Activated CD8-positive, alpha-beta T cell treated with anti-CD3 and anti-CD28 coated beads for 36 hours (primary cell): ENCODE measurements around the gene IRX6. TPM values are rescaled to one million over a fixed set of nuclear protein-coding genes. Genes with fewer than 3 reads are reported as not detected.

ENCODE experiments used
- ATAC-seq: fragments of 200-7000 bp; cut with Tn5 transposase; one replicate; pipeline ENCODE4 v1.10.0; 2021; ENCODE audit warnings: mild to moderate bottlenecking, moderate library complexity
- CTCF ChIA-PET: fragments of 350-600 bp; sonication (Branson Sonifier 250); formaldehyde crosslinking; loops from one replicate; lab custom pipeline; 2021; ENCODE audit warnings: antibody characterized with exemption; lab: Charles Lee
- POLR2A ChIA-PET: fragments of 350-600 bp; sonication (Branson Sonifier 250); formaldehyde crosslinking; loops from one replicate; lab custom pipeline; 2021; ENCODE audit warnings: antibody characterized with exemption; lab: Charles Lee
- DNase-seq: peaks from one replicate; pipeline ENCODE4 v3.0.0-alpha.2; 2020
- H3K27ac Mint-ChIP-seq: one replicate; pipeline ENCODE4 v1.8.0; 2021; ENCODE audit warnings: mild to moderate bottlenecking, mixed read lengths
- H3K27me3 Mint-ChIP-seq: one replicate; pipeline ENCODE4 v1.8.0; 2021; ENCODE audit warnings: mixed read lengths
- H3K36me3 Mint-ChIP-seq: one replicate; pipeline ENCODE4 v1.8.0; 2021; ENCODE audit warnings: low read depth, mixed read lengths
- H3K4me1 Mint-ChIP-seq: one replicate; pipeline ENCODE4 v1.8.0; 2021; ENCODE audit warnings: low read depth, mixed read lengths
- H3K4me3 Mint-ChIP-seq: one replicate; pipeline ENCODE4 v1.8.0; 2021; ENCODE audit warnings: mild to moderate bottlenecking, moderate library complexity, mixed read lengths
- H3K9me3 Mint-ChIP-seq: one replicate; pipeline ENCODE4 v1.8.0; 2021; ENCODE audit warnings: mixed read lengths
- CTCF ChIP-seq: fragments of 200-600 bp; IDR thresholded peaks from one replicate; pipeline ENCODE4 v1.8.0; 2022; ENCODE audit warnings: antibody characterized with exemption, mild to moderate bottlenecking
- intact Hi-C: fragments of 100-400 bp; cut with micrococcal nuclease; formaldehyde crosslinking; loops from one replicate; pipeline ENCODE4 v1.10.0; 2022
- total RNA-seq, 2 experiments: library from RNA; stranded (reverse); gene quantifications; one replicate each; pipeline ENCODE4 v1.2.3, GENCODE V29; 2021

The IRX6 gene
- total RNA-seq, 2 experiments from 2014 or later = not detected

- ATAC-seq (no peak), DNase-seq (no peak)
- ChIA-PET CTCF (no interaction called here), POLR2A (no interaction called here)
- no peak for TF ChIP-seq CTCF
- Mint-ChIP-seq H3K4me3 (no peak overlapping the region), H3K27me3 (peaks cover 15% of the 10 kb centered on the region), H3K27ac (no peak overlapping the region), H3K36me3 (no peaks in the 10 kb centered on the region), H3K4me1 (no peaks in the 10 kb centered on the region), H3K9me3 (no peaks in the 10 kb centered on the region)
- intact Hi-C loops = loop anchor here (10.0 kb wide), 1 partner anchor 62 kb away; no protein-coding TSS in a partner anchor
These were observed 52.7 kb downstream of the IRX6 start for GRCh38 chr16:55376567-55377167.

- peaks cover 9% of the 10 kb centered on the region for H3K27me3 Mint-ChIP-seq
- DNase-seq (no peak), ATAC-seq (no peak)
- intact Hi-C loops = loop anchor here (10.0 kb wide), 1 partner anchor 63 kb away; no protein-coding TSS in a partner anchor
- TF ChIP-seq CTCF = no peak
- H3K4me1 Mint-ChIP-seq = no peaks in the 10 kb centered on the region
- H3K27ac Mint-ChIP-seq = no peak overlapping the region
- ChIA-PET CTCF (no interaction called here), POLR2A (no interaction called here)
- no peaks in the 10 kb centered on the region for H3K9me3 Mint-ChIP-seq
- no peaks in the 10 kb centered on the region for H3K36me3 Mint-ChIP-seq
- H3K4me3 Mint-ChIP-seq = no peak overlapping the region
These were observed 53.8 kb downstream of the IRX6 start for GRCh38 chr16:55377840-55378239.

- CTCF ChIA-PET = no interaction called here
- TF ChIP-seq CTCF = no peak
- Mint-ChIP-seq H3K27ac (no peak overlapping the region), H3K4me1 (no peaks in the 10 kb centered on the region), H3K27me3 (peaks cover 9% of the 10 kb centered on the region), H3K4me3 (no peak overlapping the region), H3K36me3 (no peaks in the 10 kb centered on the region), H3K9me3 (no peaks in the 10 kb centered on the region)
- no peak for DNase-seq
- ATAC-seq = no peak
- intact Hi-C loops = loop anchor here (10.0 kb wide), 1 partner anchor 64 kb away; no protein-coding TSS in a partner anchor
- POLR2A ChIA-PET = no interaction called here
These were observed 54.6 kb downstream of the IRX6 start for GRCh38 chr16:55378616-55379015.

- H3K27ac Mint-ChIP-seq = no peak overlapping the region
- H3K4me3 Mint-ChIP-seq = no peak overlapping the region
- H3K9me3 Mint-ChIP-seq = no peaks in the 10 kb centered on the region
- no peaks in the 10 kb centered on the region for H3K4me1 Mint-ChIP-seq
- ATAC-seq (no peak), DNase-seq (no peak)
- POLR2A ChIA-PET = no interaction called here
- peaks cover 9% of the 10 kb centered on the region for H3K27me3 Mint-ChIP-seq
- TF ChIP-seq CTCF = no peak
- CTCF ChIA-PET = no interaction called here
- H3K36me3 Mint-ChIP-seq = no peaks in the 10 kb centered on the region
- intact Hi-C loops = loop anchor here (10.0 kb wide), 1 partner anchor 65 kb away; no protein-coding TSS in a partner anchor
These were observed 55.4 kb downstream of the IRX6 start for GRCh38 chr16:55379371-55379770.

GRCh38 chr16:55379876-55380390 lies 55.9 kb downstream of the IRX6 start:
- no peaks in the 10 kb centered on the region for H3K4me1 Mint-ChIP-seq
- ATAC-seq (no peak), DNase-seq (no peak)
- POLR2A ChIA-PET = no interaction called here
- no peak for TF ChIP-seq CTCF
- H3K4me3 Mint-ChIP-seq = no peak overlapping the region
- peaks cover 9% of the 10 kb centered on the region for H3K27me3 Mint-ChIP-seq
- no peaks in the 10 kb centered on the region for H3K9me3 Mint-ChIP-seq
- intact Hi-C loops = loop anchor here (10.0 kb wide), 1 partner anchor 65 kb away; no protein-coding TSS in a partner anchor
- H3K36me3 Mint-ChIP-seq = no peaks in the 10 kb centered on the region
- CTCF ChIA-PET = no interaction called here
- no peak overlapping the region for H3K27ac Mint-ChIP-seq
